SK-N-SH (cell line): ENCODE data around the gene RASL11B. TPM values are rescaled to one million over a fixed set of nuclear protein-coding genes. Genes with fewer than 3 reads are reported as not detected.

Experiments used
- CTCF ChIA-PET: fragments of 300-600, 350-600 bp; formaldehyde crosslinking; extraction: SDS; loops from one replicate; lab custom pipeline; 2021; lab: Yijun Ruan, JAX
- POLR2A ChIA-PET: fragments of 350-600 bp; sonication (Branson Sonifier 250); formaldehyde crosslinking; extraction: SDS; loops from one replicate; lab custom pipeline; 2020; ENCODE audit warnings: antibody characterized with exemption, inconsistent platforms; lab: Yijun Ruan, JAX
- DNase-seq: peaks from one replicate; pipeline ENCODE4 v3.0.0; 2012
- H2AFZ ChIP-seq: fragments of 200-600 bp; sonication (generic); 2 replicates; pipeline ENCODE4 v1.8.1; 2016; ENCODE audit warnings: antibody characterized with exemption, mild to moderate bottlenecking, low read depth
- H3F3A ChIP-seq: fragments of 200-600 bp; sonication (generic); replicated peaks from 2 replicates; pipeline ENCODE3; 2016; ENCODE audit warnings: antibody characterized with exemption, mild to moderate bottlenecking; ENCODE audit not compliant: insufficient read depth
- H3K27ac ChIP-seq, 2 experiments: fragments of 200-500 bp in 1 of 2; fragments of 200-600 bp in 1 of 2; sonication (Bioruptor generic) in 1 of 2; sonication (generic), shearing (Covaris generic) in 1 of 2; 2 replicates each; pipeline versions ENCODE4 v1.5.1 to v1.6.1; 2014 to 2016; ENCODE audit warnings: low read depth in 2 of 2, inconsistent platforms in 1 of 2, low read length in 1 of 2, mild to moderate bottlenecking in 1 of 2, mixed read lengths in 1 of 2
- H3K27me3 ChIP-seq: fragments of 200-600 bp; sonication (generic), shearing (Covaris generic); 2 replicates; pipeline ENCODE4 v1.6.1; 2016; ENCODE audit warnings: mixed run types; ENCODE audit not compliant: insufficient read depth
- H3K36me3 ChIP-seq, 2 experiments: fragments of 200-500 bp in 1 of 2; fragments of 200-600 bp in 1 of 2; sonication (Bioruptor generic) in 1 of 2; sonication (generic) in 1 of 2; replicated peaks in 1 of 2; 2 replicates each; pipeline versions ENCODE3 to v1.5.1; 2014 to 2016; ENCODE audit warnings: low read length in 1 of 2, mild to moderate bottlenecking in 1 of 2; ENCODE audit not compliant: insufficient read depth in 2 of 2, control insufficient read depth in 1 of 2
- H3K4me1 ChIP-seq, 2 experiments: fragments of 200-500 bp in 1 of 2; fragments of 200-600 bp in 1 of 2; sonication (Bioruptor generic) in 1 of 2; sonication (generic), shearing (Covaris generic) in 1 of 2; 2 replicates each; pipeline versions ENCODE4 v1.5.1 to v1.6.1; 2014 to 2016; ENCODE audit warnings: low read depth in 1 of 2, low read length in 1 of 2, mixed run types in 1 of 2; ENCODE audit not compliant: insufficient read depth in 2 of 2, control insufficient read depth in 1 of 2
- H3K4me2 ChIP-seq: fragments of 200-600 bp; sonication (generic), shearing (Covaris generic); 2 replicates; pipeline ENCODE4 v1.6.1; 2017; ENCODE audit warnings: mixed run types
- H3K4me3 ChIP-seq, 2 experiments: fragments of 200-500 bp in 1 of 2; fragments of 200-600 bp in 1 of 2; sonication (Bioruptor generic) in 1 of 2; sonication (generic), shearing (Covaris generic) in 1 of 2; 2 replicates each; pipeline versions ENCODE4 v1.5.1 to v1.8.1; 2014 to 2016; ENCODE audit warnings: low read depth in 2 of 2, inconsistent platforms in 1 of 2, low read length in 1 of 2, mild to moderate bottlenecking in 1 of 2, mixed read lengths in 1 of 2, moderate library complexity in 1 of 2
- H3K79me2 ChIP-seq: fragments of 200-600 bp; sonication (generic); 2 replicates; pipeline ENCODE4 v1.8.1; 2017; ENCODE audit warnings: mild to moderate bottlenecking; ENCODE audit not compliant: insufficient read depth
- H3K9ac ChIP-seq: fragments of 200-600 bp; sonication (generic); 2 replicates; pipeline ENCODE4 v1.6.1; 2017; ENCODE audit warnings: mixed run types
- H3K9me2 ChIP-seq: fragments of 200-600 bp; sonication (generic); 2 replicates; pipeline ENCODE4 v1.6.1; 2017; ENCODE audit warnings: mixed run types
- H3K9me3 ChIP-seq: fragments of 200-600 bp; sonication (generic); 2 replicates; pipeline ENCODE4 v1.6.1; 2017; ENCODE audit warnings: mixed run types, mild to moderate bottlenecking, moderate library complexity
- H4K20me1 ChIP-seq: fragments of 200-600 bp; sonication (generic); 2 replicates; pipeline ENCODE4 v1.6.1; 2017; ENCODE audit warnings: mild to moderate bottlenecking, mixed run types; ENCODE audit not compliant: insufficient read depth
- EP300 ChIP-seq, 2 experiments: IDR thresholded peaks; 2 replicates each; pipeline versions ENCODE4 v1.4.0 to v1.6.1; 2012; ENCODE audit warnings: borderline replicate concordance in 1 of 2, low read depth in 1 of 2, low read length in 1 of 2
- FOSL2 ChIP-seq: IDR thresholded peaks from 2 replicates; pipeline ENCODE4 v1.4.0; 2012; ENCODE audit warnings: low read depth, mild to moderate bottlenecking, moderate library complexity, borderline replicate concordance
- FOXM1 ChIP-seq: IDR thresholded peaks from 2 replicates; pipeline ENCODE4 v1.4.0; 2012; ENCODE audit warnings: low read depth, mild to moderate bottlenecking
- MEF2A ChIP-seq: IDR thresholded peaks from 2 replicates; pipeline ENCODE4 v1.4.0; 2012; ENCODE audit warnings: low read depth, borderline replicate concordance
- NFIC ChIP-seq: IDR thresholded peaks from 2 replicates; pipeline ENCODE4 v1.4.0; 2012; ENCODE audit warnings: borderline replicate concordance
- POLR2AphosphoS5 ChIP-seq: IDR thresholded peaks from 2 replicates; pipeline ENCODE4 v1.6.1; 2012; ENCODE audit warnings: low read depth, low read length
- RCOR1 ChIP-seq: fragments of 150-350 bp; IDR thresholded peaks from 2 replicates; pipeline ENCODE4 v1.6.1; 2017; ENCODE audit warnings: antibody characterized with exemption, low read length
- RFX5 ChIP-seq: IDR thresholded peaks from 2 replicates; pipeline ENCODE4 v1.6.1; 2012; ENCODE audit warnings: mild to moderate bottlenecking, improper control_type of control experiment, low read length
- RXRA ChIP-seq: IDR thresholded peaks from 2 replicates; pipeline ENCODE4 v1.4.0; 2012; ENCODE audit warnings: low read depth, mild to moderate bottlenecking, borderline replicate concordance
- SMC3 ChIP-seq: IDR thresholded peaks from 2 replicates; pipeline ENCODE4 v1.6.1; 2012; ENCODE audit warnings: low read depth, low read length, improper control_type of control experiment
- TCF12 ChIP-seq: IDR thresholded peaks from 2 replicates; pipeline ENCODE4 v1.4.0; 2012
- TEAD4 ChIP-seq: IDR thresholded peaks from 2 replicates; pipeline ENCODE4 v1.4.0; 2012; ENCODE audit warnings: mild to moderate bottlenecking, borderline replicate concordance; ENCODE audit not compliant: insufficient read depth
- YY1 ChIP-seq: IDR thresholded peaks from 2 replicates; pipeline ENCODE4 v1.4.0; 2012; ENCODE audit warnings: low read depth, mild to moderate bottlenecking
- WGBS: methylation state at CpG from one replicate; pipeline ENCODE4 v1.1.6; 2017; ENCODE audit warnings: low lambda C conversion rate; 5-methylcytosine and 5-hydroxymethylcytosine counted together
- polyA plus RNA-seq, 3 experiments: library from polyadenylated mRNA; depleted of rRNA; stranded (reverse); fragments of >200 nt; gene quantifications; 2 replicates each; pipeline ENCODE4 v1.2.3, GENCODE V29; 2012
- TF ChIP-seq, protein P1 (sequence below): IDR thresholded peaks from 2 replicates; pipeline ENCODE4; 2012
- TF ChIP-seq, protein P2 (sequence below): fragments of 150-350 bp; IDR thresholded peaks from 2 replicates; pipeline ENCODE4 v1.6.1; 2016; ENCODE audit warnings: mild to moderate bottlenecking, low read depth, low read length
- TF ChIP-seq, protein P3 (sequence below): IDR thresholded peaks from 2 replicates; pipeline ENCODE4 v1.4.0; 2012; ENCODE audit warnings: low read depth, borderline replicate concordance
- TF ChIP-seq, protein P4 (sequence below): fragments of 200-600 bp; sonication (generic); IDR thresholded peaks from 2 replicates; pipeline ENCODE4 v1.6.1; 2017; ENCODE audit warnings: antibody characterized with exemption, mild to moderate bottlenecking, moderate library complexity
- TF ChIP-seq, protein P5 (sequence below): fragments of 150-350 bp; IDR thresholded peaks from 2 replicates; pipeline ENCODE4 v1.6.1; 2017; ENCODE audit warnings: antibody characterized with exemption, low read length, low read depth, borderline replicate concordance

The RASL11B gene
- polyA plus RNA-seq, 1 of the 3 experiments (the other 2 are of a cell fraction), result 0.54 TPM

DNA sequence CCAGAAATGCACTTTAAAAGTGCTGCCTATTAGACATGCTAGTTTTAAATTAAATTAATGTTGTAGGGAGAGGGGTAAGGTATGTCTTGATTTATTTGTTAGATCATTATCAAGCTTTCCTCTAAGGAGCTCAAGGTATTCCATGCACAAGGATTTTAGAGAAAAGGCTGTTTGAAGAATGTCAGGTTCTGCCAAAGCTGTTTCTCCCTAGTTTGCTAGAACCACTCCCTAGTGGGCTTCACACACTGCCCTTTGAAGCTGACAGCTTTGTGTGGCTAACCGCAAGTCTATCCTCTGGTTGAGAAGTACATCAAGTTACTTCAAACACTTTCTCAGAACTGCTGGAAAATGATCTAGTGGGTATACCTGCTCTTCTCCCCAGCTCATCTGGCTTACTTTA lies 32.3 kb downstream of the RASL11B start:
- Histone ChIP-seq H3K4me1 (no peaks in the 10 kb centered on the region; a peak in 1 of 4 replicates), H3K4me3 (no peak overlapping the region), H3K27me3 (no peaks in the 10 kb centered on the region), H3K4me2 (no peak overlapping the region), H3K9ac (no peak overlapping the region), H3F3A (no peaks in the 10 kb centered on the region), H3K36me3 (no peaks in the 10 kb centered on the region), H3K27ac (peak overlapping the region in 1 of 2 experiments; percentile 75; a peak in 1 of 4 replicates), H3K79me2 (no peaks in the 10 kb centered on the region), H2AFZ (no peak overlapping the region), H3K9me3 (no peaks in the 10 kb centered on the region), H4K20me1 (no peaks in the 10 kb centered on the region), H3K9me2 (no peaks in the 10 kb centered on the region)
- CTCF ChIA-PET, result interaction anchor here (0.6 to 3.3 kb wide), 2 partner anchors 16 to 1338 kb away, joined by 3 to 22 read pairs; no protein-coding TSS in a partner anchor
- DNase-seq, result no peak
- 43% methylated on average over 1 of the region's 1 CpG for WGBS
- POLR2A ChIA-PET, result no interaction called here
- TF ChIP-seq, protein P1, sequence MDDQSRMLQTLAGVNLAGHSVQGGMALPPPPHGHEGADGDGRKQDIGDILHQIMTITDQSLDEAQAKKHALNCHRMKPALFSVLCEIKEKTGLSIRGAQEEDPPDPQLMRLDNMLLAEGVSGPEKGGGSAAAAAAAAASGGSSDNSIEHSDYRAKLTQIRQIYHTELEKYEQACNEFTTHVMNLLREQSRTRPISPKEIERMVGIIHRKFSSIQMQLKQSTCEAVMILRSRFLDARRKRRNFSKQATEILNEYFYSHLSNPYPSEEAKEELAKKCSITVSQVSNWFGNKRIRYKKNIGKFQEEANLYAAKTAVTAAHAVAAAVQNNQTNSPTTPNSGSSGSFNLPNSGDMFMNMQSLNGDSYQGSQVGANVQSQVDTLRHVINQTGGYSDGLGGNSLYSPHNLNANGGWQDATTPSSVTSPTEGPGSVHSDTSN, result no peak
- TF ChIP-seq, protein P2, sequence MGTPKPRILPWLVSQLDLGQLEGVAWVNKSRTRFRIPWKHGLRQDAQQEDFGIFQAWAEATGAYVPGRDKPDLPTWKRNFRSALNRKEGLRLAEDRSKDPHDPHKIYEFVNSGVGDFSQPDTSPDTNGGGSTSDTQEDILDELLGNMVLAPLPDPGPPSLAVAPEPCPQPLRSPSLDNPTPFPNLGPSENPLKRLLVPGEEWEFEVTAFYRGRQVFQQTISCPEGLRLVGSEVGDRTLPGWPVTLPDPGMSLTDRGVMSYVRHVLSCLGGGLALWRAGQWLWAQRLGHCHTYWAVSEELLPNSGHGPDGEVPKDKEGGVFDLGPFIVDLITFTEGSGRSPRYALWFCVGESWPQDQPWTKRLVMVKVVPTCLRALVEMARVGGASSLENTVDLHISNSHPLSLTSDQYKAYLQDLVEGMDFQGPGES, result no peak
- TF ChIP-seq TCF12, result peak; percentile 47; the same call in 1 of the 2 replicates
- peak; percentile 36; the same call in 1 of the 2 replicates for TF ChIP-seq POLR2AphosphoS5
- TF ChIP-seq EP300 (IDR thresholded peaks at IDR 0.05; ENCODE audit: borderline replicate concordance in 1 of 2, low read depth in 1 of 2, low read length in 1 of 2), result peak in 1 of 2 experiments; percentile 51; a peak in 1 of 4 replicates
- TF ChIP-seq, protein P3, sequence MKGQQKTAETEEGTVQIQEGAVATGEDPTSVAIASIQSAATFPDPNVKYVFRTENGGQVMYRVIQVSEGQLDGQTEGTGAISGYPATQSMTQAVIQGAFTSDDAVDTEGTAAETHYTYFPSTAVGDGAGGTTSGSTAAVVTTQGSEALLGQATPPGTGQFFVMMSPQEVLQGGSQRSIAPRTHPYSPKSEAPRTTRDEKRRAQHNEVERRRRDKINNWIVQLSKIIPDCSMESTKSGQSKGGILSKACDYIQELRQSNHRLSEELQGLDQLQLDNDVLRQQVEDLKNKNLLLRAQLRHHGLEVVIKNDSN, result no peak
- TF ChIP-seq FOXM1, result 0 out of 2 replicates have a peak, but pooled peaks have one; percentile 20

DNA sequence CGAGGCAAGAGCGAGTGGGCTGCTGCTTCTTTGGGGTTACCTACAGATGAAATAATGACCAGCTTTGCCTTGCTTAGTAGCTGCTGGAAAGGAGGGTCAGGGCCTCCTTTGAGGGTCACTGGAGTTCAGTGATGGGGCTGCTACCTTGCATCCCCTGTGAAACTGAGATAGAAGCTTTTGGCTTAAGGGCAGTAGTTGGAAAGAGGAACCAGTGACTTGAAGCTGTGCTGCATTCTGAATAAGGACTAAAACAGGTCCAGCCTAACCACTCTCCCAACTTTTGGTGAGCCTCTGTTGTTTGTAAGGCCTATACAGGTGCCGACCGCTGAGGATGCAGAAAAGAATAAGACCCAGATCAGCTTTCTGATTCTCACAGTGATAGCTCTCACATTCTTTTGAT lies 41.2 kb downstream of the RASL11B start:
- 97% methylated on average over 4 of the region's 4 CpGs for WGBS
- TF ChIP-seq MEF2A, result no peak
- TF ChIP-seq NFIC, result no peak
- TF ChIP-seq POLR2AphosphoS5, result no peak
- no peak for TF ChIP-seq TEAD4
- TF ChIP-seq, protein P2, result no peak
- TF ChIP-seq, protein P1, result no peak
- TF ChIP-seq, protein P4, sequence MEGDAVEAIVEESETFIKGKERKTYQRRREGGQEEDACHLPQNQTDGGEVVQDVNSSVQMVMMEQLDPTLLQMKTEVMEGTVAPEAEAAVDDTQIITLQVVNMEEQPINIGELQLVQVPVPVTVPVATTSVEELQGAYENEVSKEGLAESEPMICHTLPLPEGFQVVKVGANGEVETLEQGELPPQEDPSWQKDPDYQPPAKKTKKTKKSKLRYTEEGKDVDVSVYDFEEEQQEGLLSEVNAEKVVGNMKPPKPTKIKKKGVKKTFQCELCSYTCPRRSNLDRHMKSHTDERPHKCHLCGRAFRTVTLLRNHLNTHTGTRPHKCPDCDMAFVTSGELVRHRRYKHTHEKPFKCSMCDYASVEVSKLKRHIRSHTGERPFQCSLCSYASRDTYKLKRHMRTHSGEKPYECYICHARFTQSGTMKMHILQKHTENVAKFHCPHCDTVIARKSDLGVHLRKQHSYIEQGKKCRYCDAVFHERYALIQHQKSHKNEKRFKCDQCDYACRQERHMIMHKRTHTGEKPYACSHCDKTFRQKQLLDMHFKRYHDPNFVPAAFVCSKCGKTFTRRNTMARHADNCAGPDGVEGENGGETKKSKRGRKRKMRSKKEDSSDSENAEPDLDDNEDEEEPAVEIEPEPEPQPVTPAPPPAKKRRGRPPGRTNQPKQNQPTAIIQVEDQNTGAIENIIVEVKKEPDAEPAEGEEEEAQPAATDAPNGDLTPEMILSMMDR, result no peak
- no peak for TF ChIP-seq RXRA
- no peak for TF ChIP-seq RCOR1
- no peak for TF ChIP-seq TCF12
- no peak for TF ChIP-seq SMC3
- TF ChIP-seq, protein P5, sequence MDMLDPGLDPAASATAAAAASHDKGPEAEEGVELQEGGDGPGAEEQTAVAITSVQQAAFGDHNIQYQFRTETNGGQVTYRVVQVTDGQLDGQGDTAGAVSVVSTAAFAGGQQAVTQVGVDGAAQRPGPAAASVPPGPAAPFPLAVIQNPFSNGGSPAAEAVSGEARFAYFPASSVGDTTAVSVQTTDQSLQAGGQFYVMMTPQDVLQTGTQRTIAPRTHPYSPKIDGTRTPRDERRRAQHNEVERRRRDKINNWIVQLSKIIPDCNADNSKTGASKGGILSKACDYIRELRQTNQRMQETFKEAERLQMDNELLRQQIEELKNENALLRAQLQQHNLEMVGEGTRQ, result no peak
- TF ChIP-seq FOSL2, result no peak
- no peak for TF ChIP-seq YY1
- no peak for TF ChIP-seq RFX5

More for the DNA sequence above, 41.2 kb downstream of the RASL11B start:
- no peak for DNase-seq
- ChIA-PET POLR2A (interaction anchor here (1.1 kb wide), 1 partner anchor 12 kb away, joined by 3 read pairs; no protein-coding TSS in a partner anchor), CTCF (interaction anchor here (0.9 to 1.0 kb wide), 2 partner anchors 9 to 11 kb away, joined by 3 to 4 read pairs; no protein-coding TSS in a partner anchor)
- Histone ChIP-seq H3K27ac (no peak overlapping the region), H2AFZ (no peak overlapping the region), H3K36me3 (no peaks in the 10 kb centered on the region), H3K9me3 (no peaks in the 10 kb centered on the region), H3K4me2 (no peak overlapping the region), H3K79me2 (no peaks in the 10 kb centered on the region), H3K4me1 (peaks cover 0 to 2% of the 10 kb centered on the region in 2 experiments; a peak in 2 of 4 replicates), H4K20me1 (no peaks in the 10 kb centered on the region), H3K9ac (no peak overlapping the region), H3K4me3 (no peak overlapping the region), H3K27me3 (no peaks in the 10 kb centered on the region), H3K9me2 (no peaks in the 10 kb centered on the region), H3F3A (no peaks in the 10 kb centered on the region)
